Measurements from ENCODE around the gene GNA12.

Gene GNA12

GRCh38 chr7:2821161-2821841 is 22.8 kb downstream of the GNA12 start:
- TF ChIP-seq TAF1 (IDR thresholded peaks at IDR 0.05; ENCODE audit: low read depth, low read length) (no peak), SPI1 (IDR thresholded peaks at IDR 0.05; ENCODE audit: low read depth, low read length) (peak; percentile 58; the same call in 1 of the 2 replicates), POU2F2 (IDR thresholded peaks at IDR 0.05; ENCODE audit: low read depth, low read length) (peak; percentile 42; the same call in 1 of the 2 replicates)
- DNase-seq (ENCODE audit: insufficient read length, low spot score) (no peak), FAIRE-seq (peak; percentile 65)

DNA sequence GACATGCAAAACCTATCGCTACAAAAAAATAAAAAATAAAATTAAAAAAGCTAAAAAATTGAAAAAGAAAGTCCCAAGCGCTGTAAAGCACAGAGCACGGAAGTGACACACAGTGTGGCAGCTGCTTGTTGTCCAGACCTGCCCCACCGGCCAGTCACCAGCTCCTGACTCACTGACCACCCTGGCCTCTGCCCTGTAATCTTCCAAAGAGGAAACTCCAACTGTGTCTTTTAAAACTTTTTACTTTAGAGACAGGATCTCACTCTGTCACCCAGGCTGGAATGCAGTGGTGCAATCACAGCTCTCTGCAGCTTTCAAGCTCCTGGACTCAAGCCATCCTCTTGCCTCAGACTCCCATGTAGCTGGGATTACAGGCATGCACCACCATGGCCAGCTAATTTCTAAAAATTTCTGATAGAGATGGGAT is 23.6 kb downstream of the GNA12 start:
- DNase-seq (ENCODE audit: insufficient read length, low spot score) (no peak), FAIRE-seq (no peak)
- no peak for TF ChIP-seq SPI1 (IDR thresholded peaks at IDR 0.05; ENCODE audit: low read depth, low read length)
- no peak for TF ChIP-seq TAF1 (IDR thresholded peaks at IDR 0.05; ENCODE audit: low read depth, low read length)

DNA sequence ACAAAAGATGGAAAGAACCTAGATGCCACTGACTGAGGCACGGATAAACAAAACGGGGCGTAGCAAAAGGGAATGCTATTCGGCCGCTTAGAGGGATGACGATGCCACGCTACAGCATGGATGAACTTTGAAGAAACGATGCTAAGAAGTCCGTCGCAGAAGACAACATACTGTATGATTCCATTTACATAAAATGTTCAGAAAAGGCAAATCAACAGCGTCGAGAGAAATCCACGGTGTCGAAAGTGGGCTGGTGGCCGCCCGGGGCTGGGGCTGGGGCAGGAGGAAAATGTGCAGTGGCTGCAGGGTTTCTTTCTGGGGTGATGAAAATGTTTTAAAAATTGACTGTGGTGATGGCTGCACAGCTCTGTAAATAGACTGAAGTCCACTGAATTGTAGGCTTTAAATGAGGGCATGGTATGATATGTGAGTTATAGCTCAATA is 24.1 kb downstream of the GNA12 start:
- no peak for TF ChIP-seq POLR2A (IDR thresholded peaks at IDR 0.05; ENCODE audit: low read depth, low read length)
- TF ChIP-seq POU2F2 (IDR thresholded peaks at IDR 0.05; ENCODE audit: low read depth, low read length): no peak
- TF ChIP-seq TAF1 (IDR thresholded peaks at IDR 0.05; ENCODE audit: low read depth, low read length): no peak
- no peak for TF ChIP-seq POLR2AphosphoS5 (IDR thresholded peaks at IDR 0.05; ENCODE audit: low read depth, low read length)
- no peak for TF ChIP-seq SPI1 (IDR thresholded peaks at IDR 0.05; ENCODE audit: low read depth, low read length)
- no peak for TF ChIP-seq PAX5 (IDR thresholded peaks at IDR 0.05; ENCODE audit: insufficient read depth, low read length, severe bottlenecking)
- FAIRE-seq (no peak), DNase-seq (ENCODE audit: insufficient read length, low spot score) (no peak)

DNA sequence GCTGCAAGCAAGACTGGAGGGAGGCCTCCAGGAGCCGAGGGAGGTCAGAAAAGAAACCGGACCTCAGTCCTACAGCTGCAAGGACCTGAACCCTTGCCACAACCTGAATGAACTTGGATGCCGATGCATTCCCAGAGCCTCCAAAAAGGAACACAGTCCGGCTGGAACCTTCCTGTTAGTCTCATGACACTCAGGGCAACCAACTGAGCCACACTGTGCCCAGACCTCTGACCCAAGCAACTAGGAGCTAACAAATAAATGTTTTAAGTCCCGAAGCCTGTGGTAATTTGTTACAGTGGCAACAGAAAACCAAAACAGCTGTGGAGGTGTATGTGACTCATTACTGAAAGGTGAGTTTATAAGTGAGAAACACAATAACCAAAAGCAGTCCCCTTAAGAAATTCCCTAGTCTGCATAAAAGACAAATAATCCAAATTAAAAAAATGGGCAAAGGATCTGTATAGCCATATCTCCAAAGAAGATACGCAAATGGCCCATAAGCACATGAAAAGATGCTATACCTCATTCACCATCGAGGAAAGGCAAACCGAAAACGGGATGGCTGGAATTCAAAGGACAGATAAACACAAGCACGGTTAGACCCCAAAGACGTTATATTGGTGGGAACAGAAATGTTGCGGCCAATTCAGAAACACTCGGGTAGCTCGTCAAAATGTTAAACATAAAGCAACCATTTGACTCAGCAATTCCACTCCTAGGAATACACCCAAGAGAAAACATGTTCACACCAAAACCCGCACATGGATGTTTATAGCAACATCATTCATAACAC is 24.8 kb downstream of the GNA12 start:
- DNase-seq (ENCODE audit: insufficient read length, low spot score) (no peak), FAIRE-seq (no peak)
- TF ChIP-seq POLR2A (IDR thresholded peaks at IDR 0.05; ENCODE audit: low read depth, low read length) (no peak), SPI1 (IDR thresholded peaks at IDR 0.05; ENCODE audit: low read depth, low read length) (no peak), POU2F2 (IDR thresholded peaks at IDR 0.05; ENCODE audit: low read depth, low read length) (no peak), POLR2AphosphoS5 (IDR thresholded peaks at IDR 0.05; ENCODE audit: low read depth, low read length) (no peak), PAX5 (IDR thresholded peaks at IDR 0.05; ENCODE audit: insufficient read depth, low read length, severe bottlenecking) (no peak), TAF1 (IDR thresholded peaks at IDR 0.05; ENCODE audit: low read depth, low read length) (no peak)

DNA sequence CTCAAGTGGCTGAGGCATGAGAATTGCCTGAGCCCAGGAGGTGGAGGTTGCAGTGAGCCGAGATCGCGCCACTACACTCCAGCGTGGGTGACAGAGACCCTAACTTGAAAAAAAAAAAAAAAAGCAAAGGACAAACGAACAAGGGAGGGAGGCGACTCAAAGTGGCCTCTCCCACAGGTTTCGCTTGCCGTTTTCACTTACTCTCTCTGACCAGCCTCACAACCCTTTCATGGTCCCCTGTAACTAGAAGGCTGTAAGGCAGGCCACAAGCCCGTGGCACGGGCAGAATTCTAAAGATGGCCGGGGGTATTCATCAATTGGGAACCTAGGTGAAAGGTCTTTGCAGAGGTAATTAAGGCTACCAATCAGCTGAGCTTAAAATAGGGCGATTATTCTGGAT is 25.5 kb downstream of the GNA12 start:
- no peak for TF ChIP-seq POU2F2 (IDR thresholded peaks at IDR 0.05; ENCODE audit: low read depth, low read length)
- no peak for TF ChIP-seq POLR2A (IDR thresholded peaks at IDR 0.05; ENCODE audit: low read depth, low read length)
- no peak for TF ChIP-seq TAF1 (IDR thresholded peaks at IDR 0.05; ENCODE audit: low read depth, low read length)
- no peak for TF ChIP-seq POLR2AphosphoS5 (IDR thresholded peaks at IDR 0.05; ENCODE audit: low read depth, low read length)
- no peak for TF ChIP-seq PAX5 (IDR thresholded peaks at IDR 0.05; ENCODE audit: insufficient read depth, low read length, severe bottlenecking)
- TF ChIP-seq SPI1 (IDR thresholded peaks at IDR 0.05; ENCODE audit: low read depth, low read length): no peak
- FAIRE-seq (no peak), DNase-seq (ENCODE audit: insufficient read length, low spot score) (no peak)

DNA sequence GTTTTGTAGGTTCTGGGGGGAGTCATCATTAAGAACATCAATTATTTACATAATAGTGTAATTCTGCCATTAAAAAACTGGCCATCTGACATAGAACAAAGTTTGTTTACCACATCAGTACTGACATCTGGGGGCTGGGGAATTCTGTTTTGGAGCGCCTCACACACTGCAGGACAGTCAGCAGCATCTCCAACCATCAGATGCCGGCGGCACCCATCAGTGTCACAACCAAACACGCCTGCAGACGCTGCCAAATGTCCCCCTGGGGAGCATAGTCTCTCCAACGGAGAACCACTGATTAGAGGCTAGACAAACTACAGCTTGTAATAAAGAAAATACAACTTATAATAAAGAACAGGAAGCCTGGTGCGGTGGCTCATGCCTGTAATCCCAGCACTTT is 26.0 kb downstream of the GNA12 start:
- DNase-seq (ENCODE audit: insufficient read length, low spot score) (no peak), FAIRE-seq (no peak)
- TF ChIP-seq TAF1 (IDR thresholded peaks at IDR 0.05; ENCODE audit: low read depth, low read length) (no peak), SPI1 (IDR thresholded peaks at IDR 0.05; ENCODE audit: low read depth, low read length) (no peak), POU2F2 (IDR thresholded peaks at IDR 0.05; ENCODE audit: low read depth, low read length) (no peak), POLR2AphosphoS5 (IDR thresholded peaks at IDR 0.05; ENCODE audit: low read depth, low read length) (no peak)

DNA sequence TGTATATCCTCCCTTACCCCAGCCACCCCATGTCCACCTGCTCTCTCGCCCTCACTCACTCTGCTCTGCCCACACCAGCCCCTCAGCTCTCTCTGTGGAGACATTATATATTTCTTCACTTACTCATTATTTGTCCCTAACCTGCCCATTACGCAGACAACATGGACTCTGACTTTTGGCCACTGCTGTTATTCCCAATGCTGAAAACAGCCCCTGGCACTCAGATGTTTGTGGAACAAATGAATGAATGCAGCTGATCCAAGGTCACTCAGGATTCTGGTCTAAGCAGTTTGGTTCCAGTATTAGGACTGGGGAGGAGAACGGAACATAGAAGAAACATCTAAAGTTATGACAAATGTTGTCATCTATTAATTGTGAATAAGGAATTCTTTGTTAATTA is 26.7 kb downstream of the GNA12 start:
- no peak for TF ChIP-seq POLR2A (IDR thresholded peaks at IDR 0.05; ENCODE audit: low read depth, low read length)
- TF ChIP-seq POU2F2 (IDR thresholded peaks at IDR 0.05; ENCODE audit: low read depth, low read length): no peak
- TF ChIP-seq TAF1 (IDR thresholded peaks at IDR 0.05; ENCODE audit: low read depth, low read length): no peak
- no peak for TF ChIP-seq SPI1 (IDR thresholded peaks at IDR 0.05; ENCODE audit: low read depth, low read length)
- TF ChIP-seq POLR2AphosphoS5 (IDR thresholded peaks at IDR 0.05; ENCODE audit: low read depth, low read length): no peak
- no peak for TF ChIP-seq PAX5 (IDR thresholded peaks at IDR 0.05; ENCODE audit: insufficient read depth, low read length, severe bottlenecking)
- DNase-seq (ENCODE audit: insufficient read length, low spot score) (no peak), FAIRE-seq (no peak)

GRCh38 chr7:2815875-2816245 is 28.2 kb downstream of the GNA12 start:
- FAIRE-seq (no peak), DNase-seq (ENCODE audit: insufficient read length, low spot score) (no peak)
- no peak for TF ChIP-seq PAX5 (IDR thresholded peaks at IDR 0.05; ENCODE audit: insufficient read depth, low read length, severe bottlenecking)
- TF ChIP-seq POU2F2 (IDR thresholded peaks at IDR 0.05; ENCODE audit: low read depth, low read length): no peak
- TF ChIP-seq POLR2A (IDR thresholded peaks at IDR 0.05; ENCODE audit: low read depth, low read length): no peak
- no peak for TF ChIP-seq SPI1 (IDR thresholded peaks at IDR 0.05; ENCODE audit: low read depth, low read length)
- no peak for TF ChIP-seq POLR2AphosphoS5 (IDR thresholded peaks at IDR 0.05; ENCODE audit: low read depth, low read length)
- no peak for TF ChIP-seq TAF1 (IDR thresholded peaks at IDR 0.05; ENCODE audit: low read depth, low read length)

DNA sequence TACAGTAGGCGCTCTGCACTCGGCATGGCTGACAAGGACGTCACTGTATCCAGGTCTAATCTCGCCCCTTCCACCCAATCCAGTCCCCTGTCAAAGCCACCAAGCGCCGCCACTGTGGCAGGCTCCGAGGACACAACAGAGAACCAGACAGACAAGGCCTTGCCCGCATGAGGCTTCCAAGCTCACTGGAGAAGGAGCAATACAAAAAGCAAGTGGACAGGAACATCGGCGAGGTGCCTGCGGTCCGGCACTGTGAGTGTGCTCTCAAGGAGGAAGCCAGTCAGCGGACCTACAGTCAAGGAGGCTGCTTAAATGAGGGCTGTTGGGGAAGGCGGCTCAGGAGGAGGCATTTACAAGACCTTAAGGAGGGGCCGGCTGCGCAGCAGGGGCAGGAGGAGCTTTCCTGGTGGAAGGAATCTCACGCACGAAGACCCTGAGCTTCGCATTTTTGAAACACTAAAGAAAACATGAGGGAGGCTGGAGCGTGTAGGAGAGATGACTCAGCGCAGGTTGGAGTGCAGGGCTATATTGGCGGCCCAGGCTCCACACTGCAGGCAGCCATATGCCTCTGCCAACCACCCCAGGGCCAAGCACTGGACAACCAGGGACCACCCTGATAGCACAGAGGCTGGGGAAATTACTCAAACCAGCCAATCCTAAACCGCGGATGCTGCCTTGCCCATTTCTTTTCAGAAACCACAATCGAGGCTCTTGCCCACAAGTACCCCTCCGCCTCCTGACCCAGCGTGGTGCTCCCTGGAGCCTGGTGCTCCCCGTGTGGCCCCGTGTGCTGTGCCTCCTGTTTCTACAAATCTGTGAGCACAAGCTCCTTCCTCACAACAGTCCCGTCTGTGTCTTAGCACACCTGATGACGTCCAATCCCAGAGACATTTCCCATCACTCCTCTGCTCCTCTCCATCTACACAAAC is 28.9 kb downstream of the GNA12 start:
- DNase-seq (ENCODE audit: insufficient read length, low spot score) (no peak), FAIRE-seq (no peak)
- TF ChIP-seq PAX5 (IDR thresholded peaks at IDR 0.05; ENCODE audit: insufficient read depth, low read length, severe bottlenecking) (no peak), TAF1 (IDR thresholded peaks at IDR 0.05; ENCODE audit: low read depth, low read length) (no peak), POU2F2 (IDR thresholded peaks at IDR 0.05; ENCODE audit: low read depth, low read length) (no peak), POLR2A (IDR thresholded peaks at IDR 0.05; ENCODE audit: low read depth, low read length) (no peak), SPI1 (IDR thresholded peaks at IDR 0.05; ENCODE audit: low read depth, low read length) (no peak), POLR2AphosphoS5 (IDR thresholded peaks at IDR 0.05; ENCODE audit: low read depth, low read length) (no peak)

Data from GM12891 (cell line).